ENCODE measurements around the gene ZFC3H1. TPM values are rescaled to one million over a fixed set of nuclear protein-coding genes. Genes with fewer than 3 reads are reported as not detected.

The ZFC3H1 gene
- total and polyA plus RNA-seq, 7 experiments from 2014 or later: 26.3 to 147 (median 122) TPM

GRCh38 chr12:71589478-71589881 is 74.2 kb downstream of the ZFC3H1 start:
- H3K4me3 ChIP-seq (ENCODE audit: low read length): no peak overlapping the region
- ATAC-seq (no peak), DNase-seq (no peak)
- intact Hi-C loops (cut with micrococcal nuclease): no loop called here
- Mint-ChIP-seq H3K36me3 (no peaks in the 10 kb centered on the region), H3K27me3 (peaks cover 13 to 45% (median 42%) of the 10 kb centered on the region in 5 donors), H3K4me3 (no peak overlapping the region), H3K27ac (no peak overlapping the region), H3K4me1 (peaks cover 0 to 2% (median 0%) of the 10 kb centered on the region in 7 donors), H3K9me3 (no peaks in the 10 kb centered on the region)
- no peak overlapping the region for H3K27ac ChIP-seq (ENCODE audit: low read depth, low read length)
- no peaks in the 10 kb centered on the region for H3K27me3 ChIP-seq (ENCODE audit: control insufficient read depth in 2 of 2, insufficient read depth in 2 of 2, low read length in 2 of 2)
- no peaks in the 10 kb centered on the region for H3K9me3 ChIP-seq (ENCODE audit: control insufficient read depth in 2 of 3, low read length in 3 of 3)
- CTCF ChIA-PET: interaction anchor here (0.6 kb wide), 1 partner anchor 48 kb away, joined by 5 read pairs; no protein-coding TSS in a partner anchor
- H3K4me1 ChIP-seq (ENCODE audit: control insufficient read depth in 2 of 2, insufficient read depth in 2 of 2, low read length in 2 of 2): no peaks in the 10 kb centered on the region
- POLR2A ChIA-PET: no interaction called here
- H3K36me3 ChIP-seq (ENCODE audit: control insufficient read depth in 2 of 3, insufficient read depth in 3 of 3, low read length in 3 of 3): no peaks in the 10 kb centered on the region

GRCh38 chr12:71587012-71587411 is 76.6 kb downstream of the ZFC3H1 start:
- Histone ChIP-seq H3K9me3 (ENCODE audit: control insufficient read depth in 2 of 3, low read length in 3 of 3) (no peaks in the 10 kb centered on the region), H3K36me3 (ENCODE audit: control insufficient read depth in 2 of 3, insufficient read depth in 3 of 3, low read length in 3 of 3) (no peaks in the 10 kb centered on the region), H3K27me3 (ENCODE audit: control insufficient read depth in 2 of 2, insufficient read depth in 2 of 2, low read length in 2 of 2) (no peaks in the 10 kb centered on the region), H3K27ac (ENCODE audit: low read depth, low read length) (no peak overlapping the region), H3K4me1 (ENCODE audit: control insufficient read depth in 2 of 2, insufficient read depth in 2 of 2, low read length in 2 of 2) (no peaks in the 10 kb centered on the region), H3K4me3 (ENCODE audit: low read length) (no peak overlapping the region)
- CTCF ChIA-PET: no interaction called here
- Mint-ChIP-seq H3K27ac (no peak overlapping the region), H3K27me3 (peaks cover 8 to 29% (median 26%) of the 10 kb centered on the region in 5 donors), H3K4me3 (no peak overlapping the region), H3K9me3 (no peaks in the 10 kb centered on the region), H3K4me1 (peaks cover 0 to 2% (median 0%) of the 10 kb centered on the region in 7 donors), H3K36me3 (no peaks in the 10 kb centered on the region)
- ATAC-seq (no peak), DNase-seq (no peak)
- POLR2A ChIA-PET: no interaction called here
- intact Hi-C loops (cut with micrococcal nuclease): no loop called here

DNA sequence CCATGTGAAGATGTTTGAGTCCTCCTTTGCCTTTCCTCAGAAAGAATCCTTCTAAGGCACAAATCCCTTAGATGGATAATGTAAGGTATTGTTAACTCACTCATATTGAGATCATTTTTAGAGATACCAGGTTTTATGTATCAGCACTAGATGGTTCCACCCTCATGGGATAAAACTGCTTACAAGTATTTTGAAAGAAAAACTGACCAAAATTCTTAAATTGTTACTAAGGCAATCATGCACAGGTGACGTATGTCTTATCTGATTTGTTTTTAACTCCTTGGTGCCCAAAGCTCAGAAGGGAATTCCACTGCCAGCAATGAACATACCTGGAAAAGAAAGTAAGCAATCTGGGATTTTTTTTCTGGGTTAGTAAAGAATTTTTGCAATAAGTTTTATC is 78.4 kb downstream of the ZFC3H1 start:
- ATAC-seq (no peak), DNase-seq (no peak)
- H3K36me3 ChIP-seq (ENCODE audit: control insufficient read depth in 2 of 3, insufficient read depth in 3 of 3, low read length in 3 of 3): no peaks in the 10 kb centered on the region
- CTCF ChIA-PET: no interaction called here
- H3K9me3 Mint-ChIP-seq: no peaks in the 10 kb centered on the region
- H3K36me3 Mint-ChIP-seq: no peaks in the 10 kb centered on the region
- POLR2A ChIA-PET: no interaction called here
- H3K27ac ChIP-seq (ENCODE audit: low read depth, low read length): no peak overlapping the region
- H3K4me1 Mint-ChIP-seq: peaks cover 0 to 2% (median 0%) of the 10 kb centered on the region in 7 donors
- H3K27me3 ChIP-seq (ENCODE audit: control insufficient read depth in 2 of 2, insufficient read depth in 2 of 2, low read length in 2 of 2): no peaks in the 10 kb centered on the region
- no peak overlapping the region for H3K4me3 ChIP-seq (ENCODE audit: low read length)
- H3K9me3 ChIP-seq (ENCODE audit: control insufficient read depth in 2 of 3, low read length in 3 of 3): no peaks in the 10 kb centered on the region
- H3K4me1 ChIP-seq (ENCODE audit: control insufficient read depth in 2 of 2, insufficient read depth in 2 of 2, low read length in 2 of 2): no peaks in the 10 kb centered on the region
- intact Hi-C loops (cut with micrococcal nuclease): no loop called here
- H3K27me3 Mint-ChIP-seq: peaks cover 6 to 16% (median 13%) of the 10 kb centered on the region in 5 donors
- H3K27ac Mint-ChIP-seq: no peak overlapping the region
- H3K4me3 Mint-ChIP-seq: no peak overlapping the region

- H3K4me3 ChIP-seq (ENCODE audit: low read length): no peak overlapping the region
- H3K9me3 Mint-ChIP-seq: no peaks in the 10 kb centered on the region
- no peaks in the 10 kb centered on the region for H3K36me3 Mint-ChIP-seq
- no peaks in the 10 kb centered on the region for H3K27me3 ChIP-seq (ENCODE audit: control insufficient read depth in 2 of 2, insufficient read depth in 2 of 2, low read length in 2 of 2)
- H3K36me3 ChIP-seq (ENCODE audit: control insufficient read depth in 2 of 3, insufficient read depth in 3 of 3, low read length in 3 of 3): no peaks in the 10 kb centered on the region
- DNase-seq (no peak), ATAC-seq (no peak)
- intact Hi-C loops (cut with micrococcal nuclease): no loop called here
- no peaks in the 10 kb centered on the region for H3K4me1 ChIP-seq (ENCODE audit: control insufficient read depth in 2 of 2, insufficient read depth in 2 of 2, low read length in 2 of 2)
- H3K27ac ChIP-seq (ENCODE audit: low read depth, low read length): no peak overlapping the region
- ChIA-PET POLR2A (no interaction called here), CTCF (no interaction called here)
- H3K27ac Mint-ChIP-seq: peak overlapping the region in 1 of 9 donors; percentile 66
- peaks cover 0 to 1% (median 0%) of the 10 kb centered on the region in 7 donors for H3K4me1 Mint-ChIP-seq
- peaks cover under 1 to 11% (median 5%) of the 10 kb centered on the region in 5 donors for H3K27me3 Mint-ChIP-seq
- H3K9me3 ChIP-seq (ENCODE audit: control insufficient read depth in 2 of 3, low read length in 3 of 3): no peaks in the 10 kb centered on the region
- no peak overlapping the region for H3K4me3 Mint-ChIP-seq
Measured at GRCh38 chr12:71584356-71584755, 79.3 kb downstream of the ZFC3H1 start.

DNA sequence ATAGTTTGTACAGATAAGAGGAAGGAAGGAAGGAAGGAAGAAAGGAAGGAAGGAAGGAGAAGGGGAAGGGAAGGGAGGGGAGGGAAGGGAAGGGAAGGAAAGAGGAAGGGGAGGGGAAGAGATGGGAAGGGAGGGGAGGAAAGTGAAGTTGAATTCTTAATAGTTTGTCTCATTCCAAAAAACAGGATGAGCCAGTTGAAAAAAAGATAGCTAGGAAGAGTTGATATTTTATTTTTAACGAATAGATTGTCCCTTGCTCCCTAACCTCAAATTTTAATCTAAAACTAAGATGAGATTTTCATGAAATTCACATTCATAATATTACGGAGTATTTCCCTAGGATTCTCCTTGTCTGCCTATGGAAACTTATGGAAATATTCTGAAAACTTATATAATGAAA is 80.7 kb downstream of the ZFC3H1 start:
- no peaks in the 10 kb centered on the region for H3K9me3 ChIP-seq (ENCODE audit: control insufficient read depth in 2 of 3, low read length in 3 of 3)
- no peak overlapping the region for H3K27ac Mint-ChIP-seq
- intact Hi-C loops (cut with micrococcal nuclease): no loop called here

DNA sequence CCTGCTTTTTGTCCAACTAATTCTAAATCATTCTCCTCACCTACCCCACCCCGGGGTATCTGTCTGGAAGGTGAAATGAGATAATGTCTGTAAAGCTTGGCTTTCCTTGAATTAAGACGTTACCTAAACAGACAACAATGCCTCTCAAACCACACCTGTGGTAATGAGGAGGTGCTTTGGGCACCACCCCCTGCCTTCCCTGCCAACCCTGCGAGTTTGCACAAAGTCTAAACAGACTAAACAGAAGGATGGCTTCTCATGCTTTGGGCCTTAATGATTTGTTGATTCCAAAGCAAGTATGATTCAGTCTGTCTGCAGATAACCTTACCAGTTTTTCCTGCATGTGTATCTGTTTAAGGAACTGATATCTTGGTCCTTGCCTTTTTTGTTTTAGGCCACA is 82.4 kb downstream of the ZFC3H1 start:
- H3K36me3 Mint-ChIP-seq: no peaks in the 10 kb centered on the region
- ChIA-PET CTCF (no interaction called here), POLR2A (no interaction called here)
- H3K9me3 Mint-ChIP-seq: no peaks in the 10 kb centered on the region
- no peak overlapping the region for H3K27ac ChIP-seq (ENCODE audit: low read depth, low read length)
- no peaks in the 10 kb centered on the region for H3K4me1 Mint-ChIP-seq
- no peak overlapping the region for H3K4me3 Mint-ChIP-seq
- H3K27me3 Mint-ChIP-seq: peaks cover 0 to 11% (median 4%) of the 10 kb centered on the region in 5 donors
- DNase-seq (no peak), ATAC-seq (no peak)
- intact Hi-C loops (cut with micrococcal nuclease): no loop called here
- H3K27me3 ChIP-seq (ENCODE audit: control insufficient read depth in 2 of 2, insufficient read depth in 2 of 2, low read length in 2 of 2): no peaks in the 10 kb centered on the region
- no peak overlapping the region for H3K27ac Mint-ChIP-seq
- H3K36me3 ChIP-seq (ENCODE audit: control insufficient read depth in 2 of 3, insufficient read depth in 3 of 3, low read length in 3 of 3): no peaks in the 10 kb centered on the region
- no peaks in the 10 kb centered on the region for H3K9me3 ChIP-seq (ENCODE audit: control insufficient read depth in 2 of 3, low read length in 3 of 3)
- no peaks in the 10 kb centered on the region for H3K4me1 ChIP-seq (ENCODE audit: control insufficient read depth in 2 of 2, insufficient read depth in 2 of 2, low read length in 2 of 2)
- H3K4me3 ChIP-seq (ENCODE audit: low read length): no peak overlapping the region

More for the DNA sequence above, 80.7 kb downstream of the ZFC3H1 start:
- H3K4me3 Mint-ChIP-seq: no peak overlapping the region
- Histone ChIP-seq H3K27ac (ENCODE audit: low read depth, low read length) (no peak overlapping the region), H3K36me3 (ENCODE audit: control insufficient read depth in 2 of 3, insufficient read depth in 3 of 3, low read length in 3 of 3) (no peaks in the 10 kb centered on the region), H3K27me3 (ENCODE audit: control insufficient read depth in 2 of 2, insufficient read depth in 2 of 2, low read length in 2 of 2) (no peaks in the 10 kb centered on the region), H3K4me1 (ENCODE audit: control insufficient read depth in 2 of 2, insufficient read depth in 2 of 2, low read length in 2 of 2) (no peaks in the 10 kb centered on the region), H3K4me3 (ENCODE audit: low read length) (no peak overlapping the region)
- no peaks in the 10 kb centered on the region for H3K4me1 Mint-ChIP-seq
- H3K27me3 Mint-ChIP-seq: peaks cover 0 to 11% (median 8%) of the 10 kb centered on the region in 5 donors
- H3K9me3 Mint-ChIP-seq: no peaks in the 10 kb centered on the region
- CTCF ChIA-PET: no interaction called here
- ATAC-seq (no peak), DNase-seq (no peak)
- POLR2A ChIA-PET: no interaction called here
- H3K36me3 Mint-ChIP-seq: no peaks in the 10 kb centered on the region

DNA sequence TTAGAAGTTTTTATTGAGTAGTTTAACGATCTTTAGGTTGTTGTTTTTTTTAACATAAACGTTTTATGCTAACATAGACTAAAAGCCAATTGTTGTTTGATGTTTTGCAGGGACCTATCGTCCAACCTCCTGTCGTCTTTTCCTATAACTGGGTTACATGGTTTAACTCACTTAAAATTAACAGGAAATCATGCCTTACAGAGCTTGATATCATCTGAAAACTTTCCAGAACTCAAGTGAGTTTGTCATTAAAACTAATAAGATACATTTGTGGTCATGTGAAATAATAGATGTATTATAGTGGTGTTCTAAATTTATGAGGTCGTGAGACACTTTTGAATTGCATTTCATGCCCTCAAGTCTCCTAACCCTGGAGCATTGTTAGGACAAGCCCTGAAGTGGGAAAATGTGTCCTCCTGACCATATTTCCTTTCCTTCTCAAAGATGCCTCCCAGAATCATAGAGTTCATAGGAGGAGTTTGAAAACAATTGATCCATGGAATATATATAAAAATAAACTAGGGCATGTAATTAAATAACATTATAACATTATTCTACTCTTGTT is 84.9 kb downstream of the ZFC3H1 start:
- DNase-seq: no peak
- no peak overlapping the region for H3K27ac ChIP-seq (ENCODE audit: low read depth, low read length)
- no peak for ATAC-seq
- Mint-ChIP-seq H3K27ac (no peak overlapping the region), H3K9me3 (no peaks in the 10 kb centered on the region), H3K4me3 (no peak overlapping the region), H3K36me3 (no peaks in the 10 kb centered on the region), H3K27me3 (peaks cover 0 to 8% (median 6%) of the 10 kb centered on the region in 5 donors), H3K4me1 (no peaks in the 10 kb centered on the region)
- H3K4me3 ChIP-seq (ENCODE audit: low read length): no peak overlapping the region
- no peaks in the 10 kb centered on the region for H3K36me3 ChIP-seq (ENCODE audit: control insufficient read depth in 2 of 3, insufficient read depth in 3 of 3, low read length in 3 of 3)
- H3K9me3 ChIP-seq (ENCODE audit: control insufficient read depth in 2 of 3, low read length in 3 of 3): no peaks in the 10 kb centered on the region
- ChIA-PET POLR2A (no interaction called here), CTCF (interaction anchor here (0.6 kb wide), 1 partner anchor 202 kb away, joined by 3 read pairs; no protein-coding TSS in a partner anchor)
- no peaks in the 10 kb centered on the region for H3K27me3 ChIP-seq (ENCODE audit: control insufficient read depth in 2 of 2, insufficient read depth in 2 of 2, low read length in 2 of 2)
- no peaks in the 10 kb centered on the region for H3K4me1 ChIP-seq (ENCODE audit: control insufficient read depth in 2 of 2, insufficient read depth in 2 of 2, low read length in 2 of 2)
- intact Hi-C loops (cut with micrococcal nuclease): no loop called here

Measured in naive thymus-derived CD4-positive, alpha-beta T cell (primary cell).